HG03066 (cell line): ENCODE results near the gene CA5A.

ENCODE experiments used
- ATAC-seq: cut with Tn5 transposase; IDR thresholded peaks from one replicate; pipeline ENCODE4 v1.9.1; 2021; ENCODE audit warnings: low read depth; ENCODE audit not compliant: unreplicated experiment

The CA5A gene

GRCh38 chr16:87841340-87842208, 94.8 kb downstream of the CA5A start:
- no peak for ATAC-seq

GRCh38 chr16:87840271-87840978, 95.9 kb downstream of the CA5A start:
- ATAC-seq: no peak

GRCh38 chr16:87839542-87840270, 96.6 kb downstream of the CA5A start:
- ATAC-seq: no peak

- ATAC-seq: no peak
Observed at GRCh38 chr16:87838643-87839541, 97.4 kb downstream of the CA5A start.
